ENCODE measurements around the gene SOSTDC1. TPM values are rescaled to one million over a fixed set of nuclear protein-coding genes. Genes with fewer than 3 reads are reported as not detected.

SOSTDC1 gene
- total RNA-seq, 6 experiments from 2014 or later = not detected

DNA sequence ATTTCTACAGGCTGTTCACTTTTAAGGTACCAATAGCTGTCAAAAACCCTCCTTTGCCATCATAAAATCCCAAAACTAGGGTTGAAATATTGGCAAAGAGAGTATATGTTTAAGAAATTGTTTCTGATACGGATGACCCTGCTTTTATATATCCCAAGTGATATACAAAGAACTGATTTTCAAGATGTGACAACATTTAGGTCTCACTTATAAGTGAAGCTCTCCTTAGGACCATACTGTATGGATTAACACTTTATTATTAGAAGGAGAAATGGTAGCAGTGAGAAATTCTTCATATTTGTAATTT is 33.2 kb downstream of the SOSTDC1 start:
- no peak for DNase-seq
- Mint-ChIP-seq H3K4me3 (no peak overlapping the region), H3K27me3 (ENCODE audit: insufficient read depth) (no peaks in the 10 kb centered on the region), H3K36me3 (ENCODE audit: low read depth) (no peaks in the 10 kb centered on the region; the same call in 1 of the 2 replicates), H3K4me1 (ENCODE audit: low read depth) (peaks cover 50% of the 10 kb centered on the region), H3K9me3 (no peaks in the 10 kb centered on the region), H3K27ac (no peak overlapping the region)
- TF ChIP-seq CTCF (IDR thresholded peaks at IDR 0.05) = no peak

- Mint-ChIP-seq H3K4me3 (no peak overlapping the region), H3K27me3 (ENCODE audit: insufficient read depth) (no peaks in the 10 kb centered on the region), H3K9me3 (no peaks in the 10 kb centered on the region), H3K27ac (no peak overlapping the region), H3K36me3 (ENCODE audit: low read depth) (no peaks in the 10 kb centered on the region; the same call in 1 of the 2 replicates), H3K4me1 (ENCODE audit: low read depth) (peaks cover 52% of the 10 kb centered on the region)
- DNase-seq = peak; percentile 19
- TF ChIP-seq CTCF (IDR thresholded peaks at IDR 0.05) = peak; percentile 69
Observed at GRCh38 chr7:16431646-16432424, 33.7 kb downstream of the SOSTDC1 start.

- Mint-ChIP-seq H3K9me3 (no peaks in the 10 kb centered on the region), H3K4me3 (peak overlapping the region; percentile 52), H3K36me3 (ENCODE audit: low read depth) (no peaks in the 10 kb centered on the region; the same call in 1 of the 2 replicates), H3K4me1 (ENCODE audit: low read depth) (peaks cover 66% of the 10 kb centered on the region), H3K27me3 (ENCODE audit: insufficient read depth) (no peaks in the 10 kb centered on the region), H3K27ac (peak overlapping the region; percentile 73)
- no peak for TF ChIP-seq CTCF (IDR thresholded peaks at IDR 0.05)
- DNase-seq = peak; percentile 20
Observed at GRCh38 chr7:16430133-16430532, 35.4 kb downstream of the SOSTDC1 start.

- DNase-seq = peak; percentile 81
- Mint-ChIP-seq H3K4me1 (ENCODE audit: low read depth) (peaks cover 61% of the 10 kb centered on the region), H3K4me3 (peak overlapping the region; percentile 50), H3K27me3 (ENCODE audit: insufficient read depth) (no peaks in the 10 kb centered on the region), H3K36me3 (ENCODE audit: low read depth) (no peaks in the 10 kb centered on the region; the same call in 1 of the 2 replicates), H3K9me3 (no peaks in the 10 kb centered on the region), H3K27ac (peak overlapping the region; percentile 50)
- no peak for TF ChIP-seq CTCF (IDR thresholded peaks at IDR 0.05)
Observed at GRCh38 chr7:16428672-16429071, 36.9 kb downstream of the SOSTDC1 start.

- no peak for DNase-seq
- TF ChIP-seq CTCF (IDR thresholded peaks at IDR 0.05) = no peak
- H3K9me3 Mint-ChIP-seq = no peaks in the 10 kb centered on the region
- H3K4me3 Mint-ChIP-seq = peak overlapping the region; percentile 50
- peak overlapping the region; percentile 50 for H3K27ac Mint-ChIP-seq
- H3K4me1 Mint-ChIP-seq (ENCODE audit: low read depth) = peaks cover 56% of the 10 kb centered on the region
- no peaks in the 10 kb centered on the region for H3K27me3 Mint-ChIP-seq (ENCODE audit: insufficient read depth)
- no peaks in the 10 kb centered on the region; the same call in 1 of the 2 replicates for H3K36me3 Mint-ChIP-seq (ENCODE audit: low read depth)
Observed at GRCh38 chr7:16428182-16428581, 37.4 kb downstream of the SOSTDC1 start.

Measured in HFFc6 (cell line).